ENCODE measurements around the gene TMEM74B.
"Not testable (repeated sequence)": the region's sequence is repeated elsewhere in the genome, so short reads cannot be mapped to it uniquely, and the experiment has no call there.

Gene TMEM74B

GRCh38 chr20:1225783-1226654, 41.2 kb upstream of the TMEM74B start, which contains the start of gene RAD21L1:
Gene RAD21L1 (plus strand): TSS chr20:1226044. CDS start chr20:1228454, 2,410 bp downstream.
- no peaks in the 10 kb centered on the region for H3K9me2 ChIP-seq (ENCODE audit: low read depth, low read length)
- H3K9me3 ChIP-seq (ENCODE audit: low read length): no peaks in the 10 kb centered on the region
- H3K4me2 ChIP-seq (ENCODE audit: low read length): no peak within 1 kb of the TSS
- H3K27ac ChIP-seq (ENCODE audit: low read depth, low read length, poor library complexity, severe bottlenecking): no peak within 1 kb of the TSS
- no peak within 1 kb of the TSS for H2AFZ ChIP-seq (ENCODE audit: low read length)
- H3K4me3 ChIP-seq (ENCODE audit: low read depth, low read length, poor library complexity, severe bottlenecking): no peak within 1 kb of the TSS
- H3K36me3 ChIP-seq (ENCODE audit: insufficient read depth, low read length): no peaks in the 10 kb centered on the region
- H3F3A ChIP-seq (ENCODE audit: insufficient read depth, low read length): no peaks in the 10 kb centered on the region
- no peaks in the 10 kb centered on the region for H4K20me1 ChIP-seq (ENCODE audit: insufficient read depth, low read length)
- H3K4me1 ChIP-seq (ENCODE audit: insufficient read depth, low read length, severe bottlenecking): no peaks in the 10 kb centered on the region
- no peak within 1 kb of the TSS for H3K9ac ChIP-seq (ENCODE audit: low read length)
- no peaks in the 10 kb centered on the region for H3K79me2 ChIP-seq (ENCODE audit: insufficient read depth, low read length)
- TF ChIP-seq CTCF (IDR thresholded peaks at IDR 0.05; ENCODE audit: low read length) (no peak), EZH2 (IDR thresholded peaks at IDR 0.05; ENCODE audit: borderline replicate concordance, low read length) (no peak)
- H3K27me3 ChIP-seq (ENCODE audit: insufficient read depth, low read length): no peaks in the 10 kb centered on the region

- no peak overlapping the region for H3K4me2 ChIP-seq (ENCODE audit: low read length)
Measured at GRCh38 chr20:1225263-1225782, 40.5 kb upstream of the TMEM74B start.

GRCh38 chr20:1224205-1224890, 39.6 kb upstream of the TMEM74B start:
- Histone ChIP-seq H3K4me2 (ENCODE audit: low read length) (no peak overlapping the region), H3K9me2 (ENCODE audit: low read depth, low read length) (no peaks in the 10 kb centered on the region), H3K27me3 (ENCODE audit: insufficient read depth, low read length) (no peaks in the 10 kb centered on the region), H2AFZ (ENCODE audit: low read length) (no peak overlapping the region), H3K27ac (ENCODE audit: low read depth, low read length, poor library complexity, severe bottlenecking) (no peak overlapping the region), H3K4me3 (ENCODE audit: low read depth, low read length, poor library complexity, severe bottlenecking) (no peak overlapping the region), H3K9ac (ENCODE audit: low read length) (no peak overlapping the region), H3F3A (ENCODE audit: insufficient read depth, low read length) (no peaks in the 10 kb centered on the region), H3K9me3 (ENCODE audit: low read length) (no peaks in the 10 kb centered on the region), H3K4me1 (ENCODE audit: insufficient read depth, low read length, severe bottlenecking) (no peaks in the 10 kb centered on the region), H3K79me2 (ENCODE audit: insufficient read depth, low read length) (no peaks in the 10 kb centered on the region), H3K36me3 (ENCODE audit: insufficient read depth, low read length) (no peaks in the 10 kb centered on the region), H4K20me1 (ENCODE audit: insufficient read depth, low read length) (no peaks in the 10 kb centered on the region)
- TF ChIP-seq CTCF (IDR thresholded peaks at IDR 0.05; ENCODE audit: low read length) (no peak), EZH2 (IDR thresholded peaks at IDR 0.05; ENCODE audit: borderline replicate concordance, low read length) (no peak)

More at GRCh38 chr20:1225263-1225782, 40.5 kb upstream of the TMEM74B start:
- Histone ChIP-seq H3K27me3 (ENCODE audit: insufficient read depth, low read length) (no peaks in the 10 kb centered on the region), H3K4me3 (ENCODE audit: low read depth, low read length, poor library complexity, severe bottlenecking) (no peak overlapping the region), H3K9ac (ENCODE audit: low read length) (no peak overlapping the region), H3F3A (ENCODE audit: insufficient read depth, low read length) (no peaks in the 10 kb centered on the region), H3K4me1 (ENCODE audit: insufficient read depth, low read length, severe bottlenecking) (no peaks in the 10 kb centered on the region), H3K27ac (ENCODE audit: low read depth, low read length, poor library complexity, severe bottlenecking) (no peak overlapping the region), H3K9me3 (ENCODE audit: low read length) (no peaks in the 10 kb centered on the region), H3K36me3 (ENCODE audit: insufficient read depth, low read length) (no peaks in the 10 kb centered on the region), H3K9me2 (ENCODE audit: low read depth, low read length) (no peaks in the 10 kb centered on the region), H4K20me1 (ENCODE audit: insufficient read depth, low read length) (no peaks in the 10 kb centered on the region), H2AFZ (ENCODE audit: low read length) (no peak overlapping the region), H3K79me2 (ENCODE audit: insufficient read depth, low read length) (no peaks in the 10 kb centered on the region)
- TF ChIP-seq EZH2 (IDR thresholded peaks at IDR 0.05; ENCODE audit: borderline replicate concordance, low read length): no peak
- no peak for TF ChIP-seq CTCF (IDR thresholded peaks at IDR 0.05; ENCODE audit: low read length)

- H3K36me3 ChIP-seq (ENCODE audit: insufficient read depth, low read length); H2AFZ ChIP-seq (ENCODE audit: low read length): not testable (repeated sequence)
Measured at GRCh38 chr20:1222750-1223149, 38.0 kb upstream of the TMEM74B start.

More at GRCh38 chr20:1222750-1223149, 38.0 kb upstream of the TMEM74B start:
- H4K20me1 ChIP-seq (ENCODE audit: insufficient read depth, low read length); H3K9me2 ChIP-seq (ENCODE audit: low read depth, low read length); H3K27me3 ChIP-seq (ENCODE audit: insufficient read depth, low read length); H3K4me1 ChIP-seq (ENCODE audit: insufficient read depth, low read length, severe bottlenecking); H3K4me2 ChIP-seq (ENCODE audit: low read length); H3K9ac ChIP-seq (ENCODE audit: low read length); H3F3A ChIP-seq (ENCODE audit: insufficient read depth, low read length); H3K27ac ChIP-seq (ENCODE audit: low read depth, low read length, poor library complexity, severe bottlenecking); H3K4me3 ChIP-seq (ENCODE audit: low read depth, low read length, poor library complexity, severe bottlenecking); H3K9me3 ChIP-seq (ENCODE audit: low read length); H3K79me2 ChIP-seq (ENCODE audit: insufficient read depth, low read length): not testable (repeated sequence)
